ENCODE results near the gene MARCHF10.
"Not testable (repeated sequence)": the region's sequence is repeated elsewhere in the genome, so short reads cannot be mapped to it uniquely, and the experiment has no call there.

MARCHF10 gene

GRCh38 chr17:62807812-62808575 lies at the start of gene MARCHF10:
Gene MARCHF10 (minus strand): TSS chr17:62808314. CDS start chr17:62801735, 6,579 bp downstream.
- in situ Hi-C loops (cut with MboI; ENCODE audit: low sequenced_read_pairs), result no loop called here

- in situ Hi-C loops (cut with MboI; ENCODE audit: low sequenced_read_pairs), result no loop called here
Measured at GRCh38 chr17:62857526-62857925, 49.4 kb upstream of the MARCHF10 start.

- in situ Hi-C loops (cut with MboI; ENCODE audit: low sequenced_read_pairs), result no loop called here
Measured at GRCh38 chr17:62856594-62856993, 48.5 kb upstream of the MARCHF10 start.

GRCh38 chr17:62855156-62855555 lies 47.0 kb upstream of the MARCHF10 start:
- in situ Hi-C loops (cut with MboI; ENCODE audit: low sequenced_read_pairs), result no loop called here

- in situ Hi-C loops (cut with MboI; ENCODE audit: low sequenced_read_pairs), result no loop called here
Measured at GRCh38 chr17:62854098-62854680, 46.1 kb upstream of the MARCHF10 start.

- in situ Hi-C loops (cut with MboI; ENCODE audit: low sequenced_read_pairs), result no loop called here
Measured at GRCh38 chr17:62852195-62852594, 44.1 kb upstream of the MARCHF10 start.

GRCh38 chr17:62849591-62850415 lies 41.7 kb upstream of the MARCHF10 start:
- in situ Hi-C loops (cut with MboI; ENCODE audit: low sequenced_read_pairs), result not testable (repeated sequence)

- in situ Hi-C loops (cut with MboI; ENCODE audit: low sequenced_read_pairs), result no loop called here
Measured at GRCh38 chr17:62848334-62848733, 40.2 kb upstream of the MARCHF10 start.

GRCh38 chr17:62847426-62847825 lies 39.3 kb upstream of the MARCHF10 start:
- in situ Hi-C loops (cut with MboI; ENCODE audit: low sequenced_read_pairs), result no loop called here

GRCh38 chr17:62840871-62841270 lies 32.8 kb upstream of the MARCHF10 start:
- in situ Hi-C loops (cut with MboI; ENCODE audit: low sequenced_read_pairs), result no loop called here

- in situ Hi-C loops (cut with MboI; ENCODE audit: low sequenced_read_pairs), result not testable (repeated sequence)
Measured at GRCh38 chr17:62833816-62834215, 25.7 kb upstream of the MARCHF10 start.

- in situ Hi-C loops (cut with MboI; ENCODE audit: low sequenced_read_pairs), result no loop called here
Measured at GRCh38 chr17:62832405-62832804, 24.3 kb upstream of the MARCHF10 start.

GRCh38 chr17:62831066-62831465 lies 23.0 kb upstream of the MARCHF10 start:
- in situ Hi-C loops (cut with MboI; ENCODE audit: low sequenced_read_pairs), result not testable (repeated sequence)

- in situ Hi-C loops (cut with MboI; ENCODE audit: low sequenced_read_pairs), result no loop called here
Measured at GRCh38 chr17:62827746-62828485, 19.8 kb upstream of the MARCHF10 start.

- in situ Hi-C loops (cut with MboI; ENCODE audit: low sequenced_read_pairs), result no loop called here
Measured at GRCh38 chr17:62826956-62827355, 18.8 kb upstream of the MARCHF10 start.

GRCh38 chr17:62825182-62825581 lies 17.1 kb upstream of the MARCHF10 start:
- in situ Hi-C loops (cut with MboI; ENCODE audit: low sequenced_read_pairs), result no loop called here

GRCh38 chr17:62824290-62825131 lies 16.4 kb upstream of the MARCHF10 start:
- in situ Hi-C loops (cut with MboI; ENCODE audit: low sequenced_read_pairs), result no loop called here

- in situ Hi-C loops (cut with MboI; ENCODE audit: low sequenced_read_pairs), result no loop called here
Measured at GRCh38 chr17:62823111-62823893, 15.2 kb upstream of the MARCHF10 start.

Measured in HL-60/S4 treated with retinoic acid at 250 ng/mL for 4 days and 3 days (cell line).